Ishikawa (cell line): ENCODE measurements around the gene NOTCH1.

ENCODE experiments used
- CEBPB ChIP-seq: IDR thresholded peaks from 2 replicates; pipeline ENCODE4 v1.6.1; 2012
- CREB1 ChIP-seq: IDR thresholded peaks from 2 replicates; pipeline ENCODE4 v1.6.1; 2012; ENCODE audit warnings: low read depth
- EGR1 ChIP-seq: IDR thresholded peaks from 2 replicates; pipeline ENCODE4 v1.6.1; 2012
- EP300 ChIP-seq: IDR thresholded peaks from 2 replicates; pipeline ENCODE4 v1.6.1; 2012; ENCODE audit warnings: borderline replicate concordance
- FOXM1 ChIP-seq: IDR thresholded peaks from 2 replicates; pipeline ENCODE4 v1.6.1; 2012; ENCODE audit warnings: low read depth, borderline replicate concordance
- MAX ChIP-seq: IDR thresholded peaks from 2 replicates; pipeline ENCODE4 v1.6.1; 2012
- NFIC ChIP-seq: IDR thresholded peaks from 2 replicates; pipeline ENCODE4 v1.6.1; 2012
- RAD21 ChIP-seq: IDR thresholded peaks from 2 replicates; pipeline ENCODE4 v1.6.1; 2012; ENCODE audit warnings: low read depth
- TAF1 ChIP-seq: IDR thresholded peaks from 2 replicates; pipeline ENCODE4 v1.6.1; 2012; ENCODE audit warnings: low read depth, mild to moderate bottlenecking
- TCF12 ChIP-seq: IDR thresholded peaks from 2 replicates; pipeline ENCODE4 v1.6.1; 2012; ENCODE audit warnings: low read depth
- TEAD4 ChIP-seq: IDR thresholded peaks from 2 replicates; pipeline ENCODE4 v1.6.1; 2012
- YY1 ChIP-seq: IDR thresholded peaks from 2 replicates; pipeline ENCODE4 v1.6.1; 2012; ENCODE audit warnings: low read depth
- ZBTB7A ChIP-seq: IDR thresholded peaks from 2 replicates; pipeline ENCODE4 v1.6.1; 2012; ENCODE audit warnings: low read depth
- TF ChIP-seq, protein P1 (sequence below): IDR thresholded peaks from 2 replicates; pipeline ENCODE4 v1.6.1; 2012
- TF ChIP-seq, protein P2 (sequence below): IDR thresholded peaks from 2 replicates; pipeline ENCODE4 v1.6.1; 2012; ENCODE audit warnings: low read depth, mild to moderate bottlenecking

Gene NOTCH1

DNA sequence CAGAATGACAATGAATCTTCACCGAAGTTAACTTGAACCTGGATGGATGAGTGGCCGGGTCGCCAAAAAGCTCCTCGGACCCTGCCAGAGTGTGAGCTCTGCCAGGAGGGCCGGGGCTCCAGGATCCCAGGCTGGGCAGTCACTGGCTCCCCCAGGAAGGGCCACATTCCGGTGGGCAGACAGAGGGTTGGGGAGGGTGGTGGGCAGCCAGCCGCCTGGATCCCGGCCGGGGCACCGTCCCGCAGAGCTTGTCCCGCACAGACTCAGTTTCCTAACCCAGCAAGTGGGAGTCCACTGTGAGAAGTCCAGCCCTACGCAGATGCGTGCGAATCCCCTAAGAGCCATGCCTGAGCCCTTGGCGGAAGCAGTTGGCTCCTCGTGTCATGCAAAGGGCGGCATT, 10.3 kb upstream of the NOTCH1 start:
- no peak for TF ChIP-seq TCF12
- no peak for TF ChIP-seq RAD21
- no peak for TF ChIP-seq EGR1
- TF ChIP-seq, protein P1, sequence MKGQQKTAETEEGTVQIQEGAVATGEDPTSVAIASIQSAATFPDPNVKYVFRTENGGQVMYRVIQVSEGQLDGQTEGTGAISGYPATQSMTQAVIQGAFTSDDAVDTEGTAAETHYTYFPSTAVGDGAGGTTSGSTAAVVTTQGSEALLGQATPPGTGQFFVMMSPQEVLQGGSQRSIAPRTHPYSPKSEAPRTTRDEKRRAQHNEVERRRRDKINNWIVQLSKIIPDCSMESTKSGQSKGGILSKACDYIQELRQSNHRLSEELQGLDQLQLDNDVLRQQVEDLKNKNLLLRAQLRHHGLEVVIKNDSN = no peak
- no peak for TF ChIP-seq CEBPB
- TF ChIP-seq, protein P2, sequence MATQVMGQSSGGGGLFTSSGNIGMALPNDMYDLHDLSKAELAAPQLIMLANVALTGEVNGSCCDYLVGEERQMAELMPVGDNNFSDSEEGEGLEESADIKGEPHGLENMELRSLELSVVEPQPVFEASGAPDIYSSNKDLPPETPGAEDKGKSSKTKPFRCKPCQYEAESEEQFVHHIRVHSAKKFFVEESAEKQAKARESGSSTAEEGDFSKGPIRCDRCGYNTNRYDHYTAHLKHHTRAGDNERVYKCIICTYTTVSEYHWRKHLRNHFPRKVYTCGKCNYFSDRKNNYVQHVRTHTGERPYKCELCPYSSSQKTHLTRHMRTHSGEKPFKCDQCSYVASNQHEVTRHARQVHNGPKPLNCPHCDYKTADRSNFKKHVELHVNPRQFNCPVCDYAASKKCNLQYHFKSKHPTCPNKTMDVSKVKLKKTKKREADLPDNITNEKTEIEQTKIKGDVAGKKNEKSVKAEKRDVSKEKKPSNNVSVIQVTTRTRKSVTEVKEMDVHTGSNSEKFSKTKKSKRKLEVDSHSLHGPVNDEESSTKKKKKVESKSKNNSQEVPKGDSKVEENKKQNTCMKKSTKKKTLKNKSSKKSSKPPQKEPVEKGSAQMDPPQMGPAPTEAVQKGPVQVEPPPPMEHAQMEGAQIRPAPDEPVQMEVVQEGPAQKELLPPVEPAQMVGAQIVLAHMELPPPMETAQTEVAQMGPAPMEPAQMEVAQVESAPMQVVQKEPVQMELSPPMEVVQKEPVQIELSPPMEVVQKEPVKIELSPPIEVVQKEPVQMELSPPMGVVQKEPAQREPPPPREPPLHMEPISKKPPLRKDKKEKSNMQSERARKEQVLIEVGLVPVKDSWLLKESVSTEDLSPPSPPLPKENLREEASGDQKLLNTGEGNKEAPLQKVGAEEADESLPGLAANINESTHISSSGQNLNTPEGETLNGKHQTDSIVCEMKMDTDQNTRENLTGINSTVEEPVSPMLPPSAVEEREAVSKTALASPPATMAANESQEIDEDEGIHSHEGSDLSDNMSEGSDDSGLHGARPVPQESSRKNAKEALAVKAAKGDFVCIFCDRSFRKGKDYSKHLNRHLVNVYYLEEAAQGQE = no peak
- TF ChIP-seq EP300 = no peak
- no peak for TF ChIP-seq TEAD4
- TF ChIP-seq CREB1 = no peak
- no peak for TF ChIP-seq ZBTB7A
- TF ChIP-seq FOXM1 = no peak
- TF ChIP-seq YY1 = no peak
- no peak for TF ChIP-seq MAX
- no peak for TF ChIP-seq NFIC
- TF ChIP-seq TAF1 = no peak

DNA sequence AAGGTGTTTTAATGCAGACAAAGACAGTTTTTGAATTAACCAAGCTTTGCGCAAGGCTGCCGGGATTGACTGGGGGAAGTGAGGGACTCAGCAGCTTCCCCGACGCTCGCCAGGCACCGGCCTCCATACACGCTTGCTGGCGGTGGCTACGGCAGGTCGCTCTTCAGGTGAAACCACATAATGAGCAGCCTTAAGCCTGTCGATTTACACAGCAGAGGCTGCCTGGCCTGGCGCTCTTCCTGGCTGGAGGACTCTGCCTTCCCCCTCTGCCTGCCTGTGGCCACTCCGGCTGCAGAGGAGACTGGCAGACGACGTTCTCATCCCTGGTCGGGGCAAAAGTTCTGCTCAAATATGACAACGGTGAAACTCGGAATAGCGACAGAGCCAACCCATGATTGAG, 9.0 kb upstream of the NOTCH1 start:
- no peak for TF ChIP-seq NFIC

GRCh38 chr9:136553581-136553980, 7.7 kb upstream of the NOTCH1 start:
- TF ChIP-seq EP300 (no peak), RAD21 (no peak), TAF1 (no peak), CEBPB (no peak), TCF12 (no peak), MAX (no peak), YY1 (no peak), CREB1 (no peak), FOXM1 (no peak), ZBTB7A (no peak), NFIC (no peak), TEAD4 (no peak), EGR1 (no peak)
- TF ChIP-seq, protein P2 = no peak
- TF ChIP-seq, protein P1 = no peak

GRCh38 chr9:136552117-136552703, 6.4 kb upstream of the NOTCH1 start:
- TF ChIP-seq MAX (no peak), RAD21 (no peak), CREB1 (no peak), TCF12 (no peak), FOXM1 (no peak), YY1 (no peak), NFIC (no peak), EP300 (no peak), CEBPB (no peak), TEAD4 (no peak), ZBTB7A (no peak), TAF1 (no peak)
- TF ChIP-seq, protein P1 = no peak
- TF ChIP-seq, protein P2 = no peak
